Activated naive CD8-positive, alpha-beta T cell treated with anti-CD3 and anti-CD28 coated beads, Interleukin-2, amount 10 ng/mL, durations not matched to agents 7 days and 5 days (primary cell): ENCODE data around the gene B3GALT6. TPM values are rescaled to one million over a fixed set of nuclear protein-coding genes. Genes with fewer than 3 reads are reported as not detected.

ENCODE experiments used
- ATAC-seq: fragments of 150-1000 bp; cut with Tn5 transposase; one replicate; pipeline ENCODE4 v1.10.0; 2021; ENCODE audit warnings: low read depth, moderate library complexity
- POLR2A ChIA-PET: fragments of 350-600 bp; sonication (Branson Sonifier 250); formaldehyde crosslinking; loops from one replicate; lab custom pipeline; 2021; ENCODE audit warnings: antibody characterized with exemption; lab: Charles Lee
- DNase-seq: peaks from one replicate; pipeline ENCODE4 v3.0.0; 2021
- H3K27ac Mint-ChIP-seq: one replicate; pipeline ENCODE4 v1.8.0; 2022; ENCODE audit warnings: mild to moderate bottlenecking, mixed read lengths
- H3K27me3 Mint-ChIP-seq: one replicate; pipeline ENCODE4 v1.8.0; 2022; ENCODE audit warnings: mild to moderate bottlenecking, moderate library complexity, mixed read lengths
- H3K36me3 Mint-ChIP-seq: one replicate; pipeline ENCODE4 v1.8.0; 2021; ENCODE audit warnings: mild to moderate bottlenecking, mixed read lengths
- H3K4me1 Mint-ChIP-seq: one replicate; pipeline ENCODE4 v1.8.0; 2021; ENCODE audit warnings: mixed read lengths
- H3K4me3 Mint-ChIP-seq: one replicate; pipeline ENCODE4 v1.8.0; 2022; ENCODE audit warnings: mild to moderate bottlenecking, moderate library complexity, mixed read lengths
- H3K9me3 Mint-ChIP-seq: one replicate; pipeline ENCODE4 v1.8.0; 2021; ENCODE audit warnings: mixed read lengths
- total RNA-seq, 2 experiments: library from RNA; stranded (reverse); gene quantifications; one replicate each; pipeline ENCODE4 v1.2.3, GENCODE V29; 2021

Gene B3GALT6
- total RNA-seq, 2 experiments from 2014 or later, result 19.1 to 19.6 TPM

- ATAC-seq (no peak), DNase-seq (no peak)
- H3K4me1 Mint-ChIP-seq, result peaks cover 16% of the 10 kb centered on the region
- H3K27me3 Mint-ChIP-seq, result no peaks in the 10 kb centered on the region
- H3K36me3 Mint-ChIP-seq, result peaks cover 15% of the 10 kb centered on the region
- H3K27ac Mint-ChIP-seq, result no peak overlapping the region
- H3K4me3 Mint-ChIP-seq, result no peak overlapping the region
- H3K9me3 Mint-ChIP-seq, result no peaks in the 10 kb centered on the region
- POLR2A ChIA-PET, result interaction anchor here (0.7 kb wide), 1 partner anchor 17 kb away, joined by 3 read pairs; no protein-coding TSS in a partner anchor
These were observed 22.1 kb downstream of the B3GALT6 start for GRCh38 chr1:1253972-1254666.

- H3K4me3 Mint-ChIP-seq, result no peak overlapping the region
- POLR2A ChIA-PET, result interaction anchor here (0.7 kb wide), 1 partner anchor 18 kb away, joined by 3 read pairs; no protein-coding TSS in a partner anchor
- DNase-seq (no peak), ATAC-seq (no peak)
- peaks cover 16% of the 10 kb centered on the region for H3K4me1 Mint-ChIP-seq
- no peaks in the 10 kb centered on the region for H3K27me3 Mint-ChIP-seq
- H3K9me3 Mint-ChIP-seq, result no peaks in the 10 kb centered on the region
- H3K27ac Mint-ChIP-seq, result no peak overlapping the region
- peaks cover 19% of the 10 kb centered on the region for H3K36me3 Mint-ChIP-seq
These were observed 22.6 kb downstream of the B3GALT6 start for GRCh38 chr1:1254667-1254998.

GRCh38 chr1:1255078-1255477 is 23.0 kb downstream of the B3GALT6 start:
- no peak for DNase-seq
- POLR2A ChIA-PET, result interaction anchor here (0.7 kb wide), 1 partner anchor 18 kb away, joined by 3 read pairs; no protein-coding TSS in a partner anchor
- Mint-ChIP-seq H3K9me3 (no peaks in the 10 kb centered on the region), H3K36me3 (peaks cover 23% of the 10 kb centered on the region), H3K27me3 (no peaks in the 10 kb centered on the region), H3K4me1 (peaks cover 13% of the 10 kb centered on the region), H3K27ac (no peak overlapping the region), H3K4me3 (no peak overlapping the region)
- ATAC-seq, result no peak

- Mint-ChIP-seq H3K27ac (peak overlapping the region; percentile 34), H3K4me1 (peaks cover 9% of the 10 kb centered on the region), H3K36me3 (peaks cover 23% of the 10 kb centered on the region), H3K4me3 (no peak overlapping the region), H3K27me3 (no peaks in the 10 kb centered on the region), H3K9me3 (no peaks in the 10 kb centered on the region)
- no peak for DNase-seq
- no peak for ATAC-seq
- POLR2A ChIA-PET, result interaction anchor here (0.8 kb wide), 1 partner anchor 18 kb away, joined by 3 read pairs; the partner anchor contains the start of gene UBE2J2
These were observed 23.6 kb downstream of the B3GALT6 start for GRCh38 chr1:1255611-1256010.

- no peak for DNase-seq
- POLR2A ChIA-PET, result no interaction called here
- H3K9me3 Mint-ChIP-seq, result no peaks in the 10 kb centered on the region
- H3K27ac Mint-ChIP-seq, result no peak overlapping the region
- no peak for ATAC-seq
- no peak overlapping the region for H3K4me3 Mint-ChIP-seq
- H3K36me3 Mint-ChIP-seq, result peaks cover 26% of the 10 kb centered on the region
- no peaks in the 10 kb centered on the region for H3K27me3 Mint-ChIP-seq
- peaks cover 8% of the 10 kb centered on the region for H3K4me1 Mint-ChIP-seq
These were observed 25.2 kb downstream of the B3GALT6 start for GRCh38 chr1:1256956-1257871.

GRCh38 chr1:1259119-1259488 is 27.1 kb downstream of the B3GALT6 start:
- peaks cover 11% of the 10 kb centered on the region for H3K4me1 Mint-ChIP-seq
- H3K36me3 Mint-ChIP-seq, result peaks cover 22% of the 10 kb centered on the region

GRCh38 chr1:1259540-1259939 is 27.5 kb downstream of the B3GALT6 start:
- POLR2A ChIA-PET, result no interaction called here
- no peak overlapping the region for H3K27ac Mint-ChIP-seq

More at GRCh38 chr1:1259119-1259488, 27.1 kb downstream of the B3GALT6 start:
- Mint-ChIP-seq H3K9me3 (no peaks in the 10 kb centered on the region), H3K4me3 (no peak overlapping the region), H3K27ac (no peak overlapping the region), H3K27me3 (no peaks in the 10 kb centered on the region)
- POLR2A ChIA-PET, result no interaction called here
- ATAC-seq (no peak), DNase-seq (no peak)

GRCh38 chr1:1259951-1260600 is 28.0 kb downstream of the B3GALT6 start:
- POLR2A ChIA-PET, result no interaction called here
- H3K27me3 Mint-ChIP-seq, result no peaks in the 10 kb centered on the region

More at GRCh38 chr1:1259540-1259939, 27.5 kb downstream of the B3GALT6 start:
- H3K4me3 Mint-ChIP-seq, result no peak overlapping the region
- DNase-seq, result no peak
- H3K27me3 Mint-ChIP-seq, result no peaks in the 10 kb centered on the region
- ATAC-seq, result no peak
- peaks cover 22% of the 10 kb centered on the region for H3K36me3 Mint-ChIP-seq
- peaks cover 11% of the 10 kb centered on the region for H3K4me1 Mint-ChIP-seq
- no peaks in the 10 kb centered on the region for H3K9me3 Mint-ChIP-seq

GRCh38 chr1:1260843-1261560 is 29.0 kb downstream of the B3GALT6 start:
- DNase-seq, result no peak

More at GRCh38 chr1:1259951-1260600, 28.0 kb downstream of the B3GALT6 start:
- Mint-ChIP-seq H3K4me1 (peaks cover 11% of the 10 kb centered on the region), H3K27ac (no peak overlapping the region), H3K4me3 (no peak overlapping the region), H3K9me3 (no peaks in the 10 kb centered on the region), H3K36me3 (peaks cover 24% of the 10 kb centered on the region)
- ATAC-seq (no peak), DNase-seq (no peak)

GRCh38 chr1:1262071-1262470 is 30.0 kb downstream of the B3GALT6 start:
- H3K27ac Mint-ChIP-seq, result no peak overlapping the region
- DNase-seq (no peak), ATAC-seq (no peak)
- no peaks in the 10 kb centered on the region for H3K9me3 Mint-ChIP-seq
- peaks cover 12% of the 10 kb centered on the region for H3K4me1 Mint-ChIP-seq
- H3K36me3 Mint-ChIP-seq, result peaks cover 21% of the 10 kb centered on the region
- H3K4me3 Mint-ChIP-seq, result no peak overlapping the region
- H3K27me3 Mint-ChIP-seq, result no peaks in the 10 kb centered on the region
- POLR2A ChIA-PET, result interaction anchor here (0.6 to 0.7 kb wide), 3 partner anchors 11 to 148 kb away, joined by 3 to 4 read pairs (median 3); no protein-coding TSS in a partner anchor

More at GRCh38 chr1:1260843-1261560, 29.0 kb downstream of the B3GALT6 start:
- ATAC-seq, result peak; percentile 45
- POLR2A ChIA-PET, result interaction anchor here (0.7 kb wide), 2 partner anchors 18 to 147 kb away, joined by 3 to 4 read pairs; no protein-coding TSS in a partner anchor
- peak overlapping the region; percentile 83 for H3K27ac Mint-ChIP-seq
- H3K9me3 Mint-ChIP-seq, result no peaks in the 10 kb centered on the region
- H3K36me3 Mint-ChIP-seq, result peaks cover 24% of the 10 kb centered on the region
- peak overlapping the region; percentile 32 for H3K4me3 Mint-ChIP-seq
- H3K27me3 Mint-ChIP-seq, result no peaks in the 10 kb centered on the region
- H3K4me1 Mint-ChIP-seq, result peaks cover 11% of the 10 kb centered on the region

GRCh38 chr1:1262758-1263157 is 30.7 kb downstream of the B3GALT6 start:
- Mint-ChIP-seq H3K4me3 (no peak overlapping the region), H3K36me3 (peaks cover 21% of the 10 kb centered on the region), H3K4me1 (peaks cover 13% of the 10 kb centered on the region), H3K27ac (no peak overlapping the region), H3K27me3 (no peaks in the 10 kb centered on the region), H3K9me3 (no peaks in the 10 kb centered on the region)
- POLR2A ChIA-PET, result interaction anchor here (1.0 kb wide), 1 partner anchor 32 kb away, joined by 3 read pairs; no protein-coding TSS in a partner anchor
- DNase-seq (no peak), ATAC-seq (no peak)

GRCh38 chr1:1264026-1264425 is 32.0 kb downstream of the B3GALT6 start:
- Mint-ChIP-seq H3K4me3 (no peak overlapping the region), H3K9me3 (no peaks in the 10 kb centered on the region), H3K4me1 (peaks cover 11% of the 10 kb centered on the region), H3K27me3 (no peaks in the 10 kb centered on the region), H3K27ac (no peak overlapping the region), H3K36me3 (peaks cover 20% of the 10 kb centered on the region)
- ATAC-seq, result no peak
- POLR2A ChIA-PET, result interaction anchor here (1.4 kb wide), 1 partner anchor 13 kb away, joined by 4 read pairs; no protein-coding TSS in a partner anchor
- DNase-seq, result no peak
